C4-2B (cell line): ENCODE measurements around the gene TNFRSF21.

Experiments
- H3K27ac ChIP-seq: fragments of 450-650 bp; 2 replicates; pipeline ENCODE4 v1.5.1; 2017
- CTCF ChIP-seq: fragments of 450-650 bp; conservative IDR thresholded peaks from 2 replicates; pipeline ENCODE4 v1.5.1; 2017; ENCODE audit warnings: mild to moderate bottlenecking
- ZFX ChIP-seq: fragments of 450-650 bp; IDR thresholded peaks from 2 replicates; pipeline ENCODE4 v1.6.1; 2017

Gene TNFRSF21

GRCh38 chr6:47209632-47210031, 100.1 kb downstream of the TNFRSF21 start:
- TF ChIP-seq CTCF, result no peak
- no peak for TF ChIP-seq ZFX
- H3K27ac ChIP-seq, result no peak overlapping the region

GRCh38 chr6:47207261-47207660, 102.4 kb downstream of the TNFRSF21 start:
- H3K27ac ChIP-seq, result no peak overlapping the region
- TF ChIP-seq CTCF, result no peak
- no peak for TF ChIP-seq ZFX

GRCh38 chr6:47206626-47207025, 103.1 kb downstream of the TNFRSF21 start:
- no peak for TF ChIP-seq CTCF
- no peak for TF ChIP-seq ZFX

GRCh38 chr6:47203938-47204611, 105.6 kb downstream of the TNFRSF21 start:
- H3K27ac ChIP-seq, result no peak overlapping the region
- TF ChIP-seq ZFX (no peak), CTCF (no peak)

More at GRCh38 chr6:47206626-47207025, 103.1 kb downstream of the TNFRSF21 start:
- no peak overlapping the region for H3K27ac ChIP-seq

DNA sequence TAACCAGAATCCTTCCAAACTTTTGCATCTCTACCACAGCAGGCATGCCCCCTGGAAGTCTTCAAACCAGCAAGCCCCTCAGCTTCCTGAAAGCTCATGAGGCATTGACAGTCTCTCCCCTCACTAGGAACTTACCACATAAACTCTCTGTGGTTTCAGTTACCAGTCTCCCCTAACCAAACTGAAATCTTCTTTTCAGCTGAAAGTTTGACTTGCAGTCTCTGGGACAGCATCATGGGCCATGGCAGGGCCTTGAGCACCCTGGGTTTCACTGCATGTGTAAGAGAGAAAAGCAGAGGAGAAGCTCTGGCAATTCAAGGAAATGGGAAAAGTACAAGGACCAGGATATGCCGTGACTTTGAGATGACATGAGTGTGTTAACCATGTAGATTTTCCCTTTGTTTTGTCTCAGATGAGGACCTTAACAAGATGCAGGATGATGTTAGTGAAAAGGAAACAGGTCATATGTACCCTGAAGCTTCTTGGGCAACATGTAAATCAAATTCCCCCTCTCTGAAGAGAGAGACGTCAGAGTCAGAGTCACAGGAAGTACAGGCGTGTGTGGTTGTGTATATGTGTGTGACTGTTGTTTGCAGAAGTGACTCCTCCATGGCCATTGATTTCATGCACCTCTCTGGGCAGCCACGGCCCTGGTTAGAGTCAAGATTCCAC, 106.3 kb downstream of the TNFRSF21 start:
- no peak for TF ChIP-seq ZFX
- TF ChIP-seq CTCF, result no peak
- no peak overlapping the region for H3K27ac ChIP-seq

GRCh38 chr6:47202644-47203205, 107.0 kb downstream of the TNFRSF21 start:
- no peak for TF ChIP-seq ZFX
- TF ChIP-seq CTCF, result no peak
- no peak overlapping the region for H3K27ac ChIP-seq

DNA sequence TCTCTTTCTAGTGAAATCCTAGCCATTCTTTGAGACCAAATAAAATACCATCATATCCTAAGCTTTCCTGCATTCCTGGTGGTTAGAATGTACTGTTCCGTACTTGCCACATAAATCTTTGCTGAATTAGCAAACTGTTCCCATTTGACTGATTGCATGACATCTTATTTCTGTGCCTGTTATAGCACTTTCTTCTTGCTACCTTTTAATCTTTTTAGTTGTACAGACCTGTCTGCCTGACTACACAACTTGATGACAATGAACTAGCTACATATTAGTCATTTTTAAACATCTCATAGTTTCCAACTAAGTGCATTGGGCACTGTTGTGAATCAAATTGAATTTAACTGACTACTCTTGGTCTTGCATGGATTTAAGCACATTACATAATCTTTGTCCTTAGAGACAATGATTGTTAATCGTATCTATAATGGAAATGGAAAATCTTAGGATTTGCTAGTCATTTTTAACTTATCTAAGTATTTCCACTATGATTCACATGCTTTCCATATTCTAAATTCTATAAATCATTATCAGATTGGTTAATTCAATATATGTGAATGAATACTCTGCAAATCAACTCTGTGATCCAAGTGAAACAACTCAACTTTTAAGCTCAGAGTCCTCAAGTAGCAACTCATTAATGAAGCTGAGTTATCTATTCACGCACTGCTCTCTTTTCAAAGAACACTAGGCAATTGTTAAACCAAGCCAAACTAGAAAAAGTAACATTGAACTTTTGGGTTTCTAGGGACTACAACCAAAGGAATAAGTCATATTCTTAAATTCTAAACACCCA, 109.0 kb downstream of the TNFRSF21 start:
- TF ChIP-seq ZFX (no peak), CTCF (no peak)
- H3K27ac ChIP-seq, result no peak overlapping the region
